ENCODE data around the gene PTCD3.

DNA sequence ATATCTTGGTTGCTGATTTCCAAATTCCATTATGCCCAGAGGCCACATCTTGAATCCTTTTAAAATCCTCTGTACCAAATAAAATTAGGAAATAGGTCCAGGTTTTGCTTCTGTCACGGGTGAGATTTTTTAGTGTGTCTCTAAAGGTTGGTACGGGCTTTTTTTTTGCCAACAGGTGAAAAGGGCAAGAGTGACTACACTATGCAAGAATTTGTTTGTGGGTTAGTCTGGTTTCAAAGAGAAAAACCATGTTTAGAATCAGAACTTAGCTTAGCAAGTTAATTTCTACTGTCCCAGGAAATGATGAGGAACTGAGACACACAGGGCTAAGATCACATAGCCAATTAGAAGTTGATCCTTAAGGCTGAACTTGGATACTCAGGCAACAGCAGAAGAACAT lies 42.0 kb upstream of the PTCD3 start:
- TF ChIP-seq CTCF (IDR thresholded peaks at IDR 0.05) = no peak
- TF ChIP-seq POLR2AphosphoS5 (IDR thresholded peaks at IDR 0.05) = no peak

All from breast epithelium (tissue), 3 donors.